WERI-Rb-1 (cell line): ENCODE data around the gene DUSP6.

Experiments
- DNase-seq: peaks from one replicate; pipeline ENCODE4 v3.0.0-alpha.2; 2020
- H3K27ac ChIP-seq: fragments of 250-450 bp; sonication (Bioruptor Pico); 2 replicates; pipeline ENCODE4 v1.5.1; 2020; ENCODE audit warnings: mild to moderate bottlenecking, moderate library complexity
- H3K27me3 ChIP-seq: fragments of 250-450 bp; sonication (Bioruptor Pico); 2 replicates; pipeline ENCODE4 v1.5.1; 2021; ENCODE audit warnings: mild to moderate bottlenecking, low read depth, moderate library complexity; ENCODE audit not compliant: insufficient read depth, severe bottlenecking
- H3K36me3 ChIP-seq: fragments of 250-450 bp; sonication (Bioruptor Pico); 2 replicates; pipeline ENCODE4 v1.5.1; 2020; ENCODE audit warnings: mild to moderate bottlenecking, moderate library complexity
- H3K4me3 ChIP-seq: 2 replicates; pipeline ENCODE4 v1.5.1; 2011; ENCODE audit warnings: low read depth, mild to moderate bottlenecking, control low read depth, low read length
- H3K9me3 ChIP-seq: fragments of 250-450 bp; sonication (Bioruptor Pico); 2 replicates; pipeline ENCODE4 v1.5.1; 2021; ENCODE audit warnings: mild to moderate bottlenecking, moderate library complexity; ENCODE audit not compliant: severe bottlenecking
- TF ChIP-seq, protein P1 (sequence below): IDR thresholded peaks from 2 replicates; pipeline ENCODE4 v1.5.1; 2011; ENCODE audit warnings: low read depth, mild to moderate bottlenecking, control low read depth, inconsistent platforms, low read length

The DUSP6 gene

DNA sequence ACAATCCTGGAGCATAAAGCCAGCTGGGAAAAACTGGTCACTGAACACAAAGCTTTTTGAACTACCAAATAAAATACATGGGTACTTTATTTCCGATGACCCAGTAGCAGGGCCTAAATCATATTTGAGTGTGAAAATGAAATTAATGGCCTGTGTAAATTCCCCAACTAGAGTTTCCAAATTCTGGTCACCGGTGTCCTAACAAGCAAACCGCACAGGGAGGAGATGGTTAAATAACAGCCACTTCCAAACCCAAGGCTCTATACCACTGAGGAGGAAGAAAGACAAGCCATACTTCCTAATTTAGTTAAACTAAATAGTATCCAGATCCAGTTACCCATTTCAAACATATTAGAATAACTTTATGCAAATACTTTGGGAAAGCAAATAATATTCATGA lies 40.1 kb upstream of the DUSP6 start:
- no peaks in the 10 kb centered on the region for H3K9me3 ChIP-seq
- no peaks in the 10 kb centered on the region for H3K27me3 ChIP-seq
- no peaks in the 10 kb centered on the region for H3K36me3 ChIP-seq
- no peak overlapping the region for H3K27ac ChIP-seq
- no peak for DNase-seq
- TF ChIP-seq, protein P1, sequence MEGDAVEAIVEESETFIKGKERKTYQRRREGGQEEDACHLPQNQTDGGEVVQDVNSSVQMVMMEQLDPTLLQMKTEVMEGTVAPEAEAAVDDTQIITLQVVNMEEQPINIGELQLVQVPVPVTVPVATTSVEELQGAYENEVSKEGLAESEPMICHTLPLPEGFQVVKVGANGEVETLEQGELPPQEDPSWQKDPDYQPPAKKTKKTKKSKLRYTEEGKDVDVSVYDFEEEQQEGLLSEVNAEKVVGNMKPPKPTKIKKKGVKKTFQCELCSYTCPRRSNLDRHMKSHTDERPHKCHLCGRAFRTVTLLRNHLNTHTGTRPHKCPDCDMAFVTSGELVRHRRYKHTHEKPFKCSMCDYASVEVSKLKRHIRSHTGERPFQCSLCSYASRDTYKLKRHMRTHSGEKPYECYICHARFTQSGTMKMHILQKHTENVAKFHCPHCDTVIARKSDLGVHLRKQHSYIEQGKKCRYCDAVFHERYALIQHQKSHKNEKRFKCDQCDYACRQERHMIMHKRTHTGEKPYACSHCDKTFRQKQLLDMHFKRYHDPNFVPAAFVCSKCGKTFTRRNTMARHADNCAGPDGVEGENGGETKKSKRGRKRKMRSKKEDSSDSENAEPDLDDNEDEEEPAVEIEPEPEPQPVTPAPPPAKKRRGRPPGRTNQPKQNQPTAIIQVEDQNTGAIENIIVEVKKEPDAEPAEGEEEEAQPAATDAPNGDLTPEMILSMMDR = no peak
- H3K4me3 ChIP-seq = no peak overlapping the region

GRCh38 chr12:89391726-89392336 lies 39.5 kb upstream of the DUSP6 start:
- DNase-seq = no peak
- H3K27ac ChIP-seq = no peak overlapping the region
- TF ChIP-seq, protein P1 = no peak

GRCh38 chr12:89390802-89391673 lies 38.7 kb upstream of the DUSP6 start:
- TF ChIP-seq, protein P1 = no peak
- Histone ChIP-seq H3K36me3 (no peaks in the 10 kb centered on the region), H3K4me3 (no peak overlapping the region), H3K27ac (no peak overlapping the region), H3K9me3 (no peaks in the 10 kb centered on the region), H3K27me3 (no peaks in the 10 kb centered on the region)
- DNase-seq = no peak

More at GRCh38 chr12:89391726-89392336, 39.5 kb upstream of the DUSP6 start:
- Histone ChIP-seq H3K27me3 (no peaks in the 10 kb centered on the region), H3K9me3 (no peaks in the 10 kb centered on the region), H3K36me3 (no peaks in the 10 kb centered on the region), H3K4me3 (no peak overlapping the region)

DNA sequence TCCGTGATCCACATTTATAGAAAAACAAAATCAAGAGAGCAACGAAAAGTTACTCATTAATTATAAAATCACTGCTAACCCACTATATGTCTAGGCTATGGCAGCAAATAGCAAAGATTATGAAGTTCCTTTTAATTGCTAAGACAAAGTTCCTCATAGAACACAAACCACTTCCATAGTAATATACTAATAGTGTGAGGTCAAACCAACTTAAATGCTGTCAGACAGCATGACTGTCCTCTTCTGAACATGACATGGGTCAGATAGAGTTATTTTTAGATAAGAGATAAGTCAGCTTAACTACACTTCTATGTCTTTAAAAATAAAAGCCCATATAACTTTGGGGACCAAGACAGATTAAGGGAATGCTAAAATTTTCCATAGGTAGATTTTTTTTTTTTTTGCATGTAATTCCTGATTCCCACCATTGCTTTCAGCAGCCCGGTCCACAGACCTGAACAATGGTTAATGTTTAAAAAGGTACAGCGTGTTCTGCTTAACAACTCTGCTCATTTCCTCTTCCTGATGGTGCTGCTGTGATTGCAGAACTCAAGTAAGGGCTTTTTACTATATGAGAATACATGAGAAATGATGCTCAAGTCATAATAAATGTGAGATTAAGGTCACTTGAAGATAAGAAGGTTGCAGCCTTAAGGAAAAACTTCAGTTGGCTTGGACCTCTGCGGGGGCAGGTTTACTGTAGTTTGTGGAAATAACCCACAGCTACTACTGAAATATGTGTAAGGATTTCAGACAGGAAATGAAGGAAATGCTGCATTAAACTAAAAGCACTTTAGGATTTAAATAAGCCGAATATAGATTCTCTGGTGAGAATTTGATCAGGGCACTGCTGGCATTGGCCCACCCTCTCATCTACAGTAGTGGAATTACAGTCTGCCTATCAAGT lies 37.7 kb upstream of the DUSP6 start:
- H3K9me3 ChIP-seq = no peaks in the 10 kb centered on the region
- no peak overlapping the region for H3K4me3 ChIP-seq
- no peaks in the 10 kb centered on the region for H3K36me3 ChIP-seq
- DNase-seq = no peak
- H3K27ac ChIP-seq = no peak overlapping the region
- TF ChIP-seq, protein P1 = no peak
- H3K27me3 ChIP-seq = no peaks in the 10 kb centered on the region

- Histone ChIP-seq H3K27me3 (no peaks in the 10 kb centered on the region), H3K36me3 (no peaks in the 10 kb centered on the region), H3K27ac (peak overlapping the region; percentile 48), H3K9me3 (no peaks in the 10 kb centered on the region), H3K4me3 (peak overlapping the region; percentile 17)
- DNase-seq = peak; percentile 32
- TF ChIP-seq, protein P1 = no peak
These were observed 33.8 kb upstream of the DUSP6 start for GRCh38 chr12:89386138-89386537.
